HL-60/S4 (cell line): ENCODE results near the gene CELA2B.
"Not testable (repeated sequence)": the region's sequence is repeated elsewhere in the genome, so short reads cannot be mapped to it uniquely, and the experiment has no call there.

Source experiments
- in situ Hi-C: fragments of 300-500 bp; cut with MboI; formaldehyde crosslinking; loops from 2 replicates; pipeline ENCODE4 v1.14.3; 2022; ENCODE audit warnings: low sequenced_read_pairs

CELA2B gene

GRCh38 chr1:15444468-15445389, 31.2 kb upstream of the CELA2B start:
- in situ Hi-C loops = no loop called here

GRCh38 chr1:15445390-15446122, 30.3 kb upstream of the CELA2B start:
- in situ Hi-C loops = no loop called here

GRCh38 chr1:15446212-15446611, 29.7 kb upstream of the CELA2B start:
- in situ Hi-C loops = no loop called here

- in situ Hi-C loops = no loop called here
These were observed 26.9 kb upstream of the CELA2B start for GRCh38 chr1:15448877-15449462.

GRCh38 chr1:15449567-15449966, 26.3 kb upstream of the CELA2B start:
- in situ Hi-C loops = no loop called here

- in situ Hi-C loops = no loop called here
These were observed 24.7 kb upstream of the CELA2B start for GRCh38 chr1:15451014-15451722.

GRCh38 chr1:15452216-15452615, 23.7 kb upstream of the CELA2B start:
- in situ Hi-C loops = no loop called here

- in situ Hi-C loops = no loop called here
These were observed 22.9 kb upstream of the CELA2B start for GRCh38 chr1:15452866-15453571.

GRCh38 chr1:15453734-15454133, 22.2 kb upstream of the CELA2B start:
- in situ Hi-C loops = no loop called here

GRCh38 chr1:15454256-15454655, 21.6 kb upstream of the CELA2B start:
- in situ Hi-C loops = no loop called here

- in situ Hi-C loops = no loop called here
These were observed 20.4 kb upstream of the CELA2B start for GRCh38 chr1:15455522-15455921.

- in situ Hi-C loops = no loop called here
These were observed 19.5 kb upstream of the CELA2B start, which contains the start of gene CELA2A for GRCh38 chr1:15456313-15456954. Gene CELA2A, plus strand, starts transcription at chr1:15456732. Its CDS starts 22 bp downstream, at chr1:15456754.

GRCh38 chr1:15457585-15457984, 18.3 kb upstream of the CELA2B start:
- in situ Hi-C loops = no loop called here

GRCh38 chr1:15458388-15458787, 17.5 kb upstream of the CELA2B start:
- in situ Hi-C loops = not testable (repeated sequence)

GRCh38 chr1:15459771-15460707, 15.9 kb upstream of the CELA2B start:
- in situ Hi-C loops = no loop called here

GRCh38 chr1:15460708-15461095, 15.2 kb upstream of the CELA2B start:
- in situ Hi-C loops = no loop called here

- in situ Hi-C loops = not testable (repeated sequence)
These were observed 12.7 kb upstream of the CELA2B start for GRCh38 chr1:15463064-15463800.

GRCh38 chr1:15463926-15464322, 12.0 kb upstream of the CELA2B start:
- in situ Hi-C loops = not testable (repeated sequence)
